Vagina (tissue), 2 donors: ENCODE data around the gene SPRED3. TPM values are rescaled to one million over a fixed set of nuclear protein-coding genes. Genes with fewer than 3 reads are reported as not detected.

Experiments used
- DNase-seq, 2 donors: peaks; one replicate each; pipeline ENCODE4 v3.0.0-alpha.2; 2017; ENCODE audit errors: extremely low spot score in 2 of 2
- H3K27ac ChIP-seq: fragments of 200-600 bp; sonication (generic); one replicate; pipeline ENCODE4 v1.5.1; 2019
- H3K27me3 ChIP-seq: fragments of 200-600 bp; sonication (generic); one replicate; pipeline ENCODE4 v1.5.1; 2019
- H3K36me3 ChIP-seq, 2 donors: fragments of 200-600 bp; sonication (generic); one replicate each; pipeline ENCODE4 v1.5.1; 2017 to 2019
- H3K4me1 ChIP-seq: fragments of 200-600 bp; sonication (generic); one replicate; pipeline ENCODE4 v1.5.1; 2019
- H3K4me3 ChIP-seq, 2 donors: fragments of 200-600 bp; sonication (generic); 1 replicate in 1 of 2; 2 replicates in 1 of 2; pipeline ENCODE4 v1.5.1; 2016 to 2019
- H3K9me3 ChIP-seq: fragments of 200-600 bp; sonication (generic); one replicate; pipeline ENCODE4 v1.5.1; 2019
- CTCF ChIP-seq, 3 experiments: fragments of 450-650 bp in 2 of 3; fragments of 200-600 bp in 1 of 3; sonication (generic) in 1 of 3; IDR thresholded peaks; one replicate each; pipeline ENCODE4 v1.5.1; 2017 to 2019; ENCODE audit warnings: antibody characterized with exemption in 3 of 3, mild to moderate bottlenecking in 2 of 3, moderate library complexity in 2 of 3
- POLR2A ChIP-seq, 2 donors: fragments of 450-650 bp; IDR thresholded peaks; one replicate each; pipeline ENCODE4 v1.6.1; 2017; ENCODE audit warnings: antibody characterized with exemption in 2 of 2, mild to moderate bottlenecking in 2 of 2, moderate library complexity in 2 of 2
- POLR2AphosphoS5 ChIP-seq, 2 donors: sonication (generic); formaldehyde crosslinking; IDR thresholded peaks; one replicate each; pipeline ENCODE4 v1.9.0; 2017; ENCODE audit warnings: antibody characterized with exemption in 2 of 2, mild to moderate bottlenecking in 2 of 2, low read depth in 1 of 2; ENCODE audit not compliant: insufficient read depth in 1 of 2
- intact Hi-C: fragments of 100-400 bp; cut with DNase I; formaldehyde crosslinking; loops from one replicate; pipeline ENCODE4 v1.15.1; 2023
- total RNA-seq: library from RNA; depleted of rRNA; stranded (reverse); fragments of >200 nt; gene quantifications from one replicate; pipeline ENCODE4 v1.2.3, GENCODE V29; 2016

Gene SPRED3
- total RNA-seq, 1 donor from 2014 or later, result 0.49 TPM

GRCh38 chr19:38391911-38392464, 3.5 kb downstream of the SPRED3 start:
- intact Hi-C loops, result no loop called here
- Histone ChIP-seq H3K4me1 (peaks cover 41% of the 10 kb centered on the region), H3K9me3 (no peaks in the 10 kb centered on the region), H3K27ac (no peak overlapping the region), H3K36me3 (no peaks in the 10 kb centered on the region), H3K4me3 (no peak overlapping the region), H3K27me3 (no peaks in the 10 kb centered on the region)
- no peak for TF ChIP-seq POLR2AphosphoS5 (IDR thresholded peaks at IDR 0.05; ENCODE audit: insufficient read depth in 1 of 2, low read depth in 1 of 2)
- TF ChIP-seq POLR2A (IDR thresholded peaks at IDR 0.05), result no peak
- TF ChIP-seq CTCF (IDR thresholded peaks at IDR 0.05), result no peak
- no peak for DNase-seq

- Histone ChIP-seq H3K27me3 (no peaks in the 10 kb centered on the region), H3K36me3 (no peaks in the 10 kb centered on the region), H3K27ac (no peak overlapping the region), H3K9me3 (no peaks in the 10 kb centered on the region), H3K4me3 (no peak overlapping the region), H3K4me1 (peaks cover 33% of the 10 kb centered on the region)
- intact Hi-C loops, result no loop called here
- no peak for TF ChIP-seq POLR2A (IDR thresholded peaks at IDR 0.05)
- TF ChIP-seq CTCF (IDR thresholded peaks at IDR 0.05), result no peak
- no peak for TF ChIP-seq POLR2AphosphoS5 (IDR thresholded peaks at IDR 0.05; ENCODE audit: insufficient read depth in 1 of 2, low read depth in 1 of 2)
- no peak for DNase-seq
Observed at GRCh38 chr19:38392707-38393308, 4.3 kb downstream of the SPRED3 start.

GRCh38 chr19:38394488-38394887, 6.0 kb downstream of the SPRED3 start:
- TF ChIP-seq CTCF (IDR thresholded peaks at IDR 0.05) (no peak), POLR2A (IDR thresholded peaks at IDR 0.05) (no peak), POLR2AphosphoS5 (IDR thresholded peaks at IDR 0.05; ENCODE audit: insufficient read depth in 1 of 2, low read depth in 1 of 2) (no peak)
- H3K9me3 ChIP-seq, result no peaks in the 10 kb centered on the region
- DNase-seq, result no peak
- no peak overlapping the region for H3K4me3 ChIP-seq
- H3K36me3 ChIP-seq, result no peaks in the 10 kb centered on the region
- intact Hi-C loops, result no loop called here
- no peaks in the 10 kb centered on the region for H3K27me3 ChIP-seq
- peaks cover 16% of the 10 kb centered on the region for H3K4me1 ChIP-seq
- no peak overlapping the region for H3K27ac ChIP-seq

GRCh38 chr19:38395381-38396114, 7.1 kb downstream of the SPRED3 start:
- H3K27ac ChIP-seq, result no peak overlapping the region
- no peak for DNase-seq

More at GRCh38 chr19:38395381-38396114, 7.1 kb downstream of the SPRED3 start:
- no peaks in the 10 kb centered on the region for H3K9me3 ChIP-seq
- peaks cover 15% of the 10 kb centered on the region for H3K4me1 ChIP-seq
- H3K36me3 ChIP-seq, result no peaks in the 10 kb centered on the region
- no peaks in the 10 kb centered on the region for H3K27me3 ChIP-seq
- intact Hi-C loops, result no loop called here
- peak overlapping the region; percentile 30 to 31 for H3K4me3 ChIP-seq
- no peak for TF ChIP-seq POLR2A (IDR thresholded peaks at IDR 0.05)
- TF ChIP-seq POLR2AphosphoS5 (IDR thresholded peaks at IDR 0.05; ENCODE audit: insufficient read depth in 1 of 2, low read depth in 1 of 2), result no peak
- TF ChIP-seq CTCF (IDR thresholded peaks at IDR 0.05), result no peak
